T-helper 1 cell treated with Interleukin-12 subunit alpha and Interleukin-12 subunit beta and Interleukin-4 antibody, amounts not matched to agents 30 ng/mL and 1 ng/mL, for 36 hours (primary cell): ENCODE data around the gene SLC12A3. TPM values are rescaled to one million over a fixed set of nuclear protein-coding genes. Genes with fewer than 3 reads are reported as not detected.

Experiments
- intact Hi-C: fragments of 100-400 bp; cut with micrococcal nuclease; formaldehyde crosslinking; loops from one replicate; pipeline ENCODE4 v1.15.1; 2024
- total RNA-seq: library from RNA; stranded (reverse); gene quantifications from 2 replicates; pipeline ENCODE4 v1.2.3, GENCODE V29; 2022

The SLC12A3 gene
- total RNA-seq, 1 donor from 2014 or later = not detected

DNA sequence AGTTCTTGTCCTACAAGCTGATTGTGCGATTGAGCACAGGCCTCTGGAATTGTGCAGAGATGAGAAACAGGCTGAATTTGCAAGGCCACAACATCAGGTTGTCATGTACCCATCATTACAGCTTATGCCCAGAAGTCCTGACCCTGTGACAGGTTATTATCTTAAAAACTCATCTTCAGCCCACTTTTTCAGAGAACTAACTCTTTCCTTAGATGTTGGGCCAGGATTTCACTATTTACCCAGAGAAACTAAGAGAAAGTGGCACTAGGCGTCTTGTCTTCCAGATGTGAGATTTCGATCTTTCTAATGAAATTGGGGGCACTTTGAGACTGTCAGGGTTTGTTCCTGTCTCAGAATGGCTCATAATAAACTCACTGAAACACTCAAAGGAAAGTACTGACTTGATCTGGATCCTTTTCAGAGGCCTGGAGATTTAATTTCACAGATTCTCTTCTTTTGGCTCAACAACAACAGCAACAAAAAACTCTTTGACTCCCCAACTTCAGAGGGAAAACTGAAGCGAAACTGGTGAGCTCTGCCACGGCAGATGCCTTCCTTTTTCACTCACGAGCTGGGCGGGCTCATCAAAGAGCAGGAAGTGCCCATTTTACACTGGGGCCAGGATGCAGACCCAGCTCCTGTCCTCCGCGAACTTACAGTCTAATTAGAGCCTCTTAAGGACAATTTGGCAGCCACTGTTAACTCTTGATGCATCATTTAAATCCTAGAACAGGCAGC is 17.7 kb upstream of the SLC12A3 start:
- intact Hi-C loops = no loop called here

DNA sequence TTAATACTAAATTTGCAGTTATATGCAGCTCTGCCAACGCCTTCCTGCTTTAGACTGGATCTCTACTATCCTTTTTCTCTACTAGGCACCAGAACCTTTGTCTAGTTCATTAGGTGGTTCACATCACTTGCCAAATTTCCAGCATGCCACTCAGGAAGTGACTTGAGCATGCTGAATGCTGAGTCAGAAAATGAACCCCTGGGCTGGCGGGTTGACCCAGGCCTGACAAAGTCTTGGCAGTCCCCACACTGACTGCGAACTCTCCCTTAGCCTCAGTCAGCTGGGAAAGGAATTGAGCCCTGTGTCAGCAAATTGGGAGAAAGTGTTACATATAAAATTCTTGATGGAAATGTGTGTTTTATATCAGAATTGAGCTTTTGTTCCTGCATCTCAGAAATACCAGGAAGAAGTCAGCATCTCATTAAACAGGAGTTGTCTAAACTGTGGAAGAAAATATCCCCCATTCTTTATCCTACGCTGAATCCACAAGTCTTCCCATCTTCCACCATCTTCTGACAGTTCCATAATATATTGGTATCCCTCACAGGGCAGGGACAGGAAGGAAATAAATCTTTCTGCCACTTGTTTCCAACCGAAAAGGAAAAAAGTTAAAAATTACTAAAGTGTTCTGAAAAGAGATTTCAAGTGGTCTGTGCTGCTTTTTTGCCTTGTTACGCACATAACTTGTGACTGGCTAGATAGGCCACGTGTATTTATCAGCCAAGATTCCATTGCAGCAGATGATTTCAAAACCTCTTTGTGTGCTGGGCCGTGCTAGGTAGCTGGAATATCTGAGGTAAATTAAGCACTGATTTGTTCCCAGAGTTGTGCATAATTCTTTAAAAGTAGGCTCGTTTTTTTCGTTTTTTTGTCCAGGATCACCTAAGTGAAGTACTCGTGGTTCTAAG is 16.7 kb upstream of the SLC12A3 start:
- intact Hi-C loops = no loop called here

DNA sequence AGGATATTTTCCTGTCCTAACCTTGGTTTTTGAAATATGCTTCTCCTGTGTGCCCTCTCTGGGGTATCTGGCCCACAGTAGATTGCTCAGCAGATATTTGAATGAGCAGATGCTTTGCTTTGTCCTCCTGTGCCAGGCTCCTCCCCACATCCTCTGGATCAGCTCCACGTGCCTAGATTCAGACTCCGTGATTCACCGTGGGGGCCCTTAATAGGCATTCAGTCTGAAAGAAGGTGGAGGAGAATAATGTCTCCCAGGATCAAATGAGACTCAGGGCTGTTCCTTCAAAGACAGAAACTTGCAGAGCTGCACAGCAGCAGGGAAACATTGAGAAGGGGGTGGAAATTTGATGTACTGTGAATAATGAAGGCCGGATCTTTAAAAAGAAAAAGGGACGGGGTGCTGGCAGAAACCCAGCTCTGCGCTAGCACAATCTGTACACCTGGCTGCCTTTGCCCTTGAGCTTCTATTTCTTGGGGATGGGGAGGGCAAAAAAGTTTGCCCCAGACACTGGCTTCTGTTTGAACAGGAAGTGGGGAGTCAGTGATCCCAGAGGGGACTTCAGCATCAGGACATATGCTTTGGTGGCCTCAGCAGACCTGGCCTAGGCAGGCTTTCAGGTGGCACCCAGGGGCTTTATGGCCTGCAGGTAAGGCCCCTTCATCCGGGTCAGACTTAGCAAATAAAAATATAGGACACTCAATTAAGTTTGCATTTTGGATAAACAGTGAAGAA is 15.9 kb upstream of the SLC12A3 start:
- intact Hi-C loops = no loop called here

DNA sequence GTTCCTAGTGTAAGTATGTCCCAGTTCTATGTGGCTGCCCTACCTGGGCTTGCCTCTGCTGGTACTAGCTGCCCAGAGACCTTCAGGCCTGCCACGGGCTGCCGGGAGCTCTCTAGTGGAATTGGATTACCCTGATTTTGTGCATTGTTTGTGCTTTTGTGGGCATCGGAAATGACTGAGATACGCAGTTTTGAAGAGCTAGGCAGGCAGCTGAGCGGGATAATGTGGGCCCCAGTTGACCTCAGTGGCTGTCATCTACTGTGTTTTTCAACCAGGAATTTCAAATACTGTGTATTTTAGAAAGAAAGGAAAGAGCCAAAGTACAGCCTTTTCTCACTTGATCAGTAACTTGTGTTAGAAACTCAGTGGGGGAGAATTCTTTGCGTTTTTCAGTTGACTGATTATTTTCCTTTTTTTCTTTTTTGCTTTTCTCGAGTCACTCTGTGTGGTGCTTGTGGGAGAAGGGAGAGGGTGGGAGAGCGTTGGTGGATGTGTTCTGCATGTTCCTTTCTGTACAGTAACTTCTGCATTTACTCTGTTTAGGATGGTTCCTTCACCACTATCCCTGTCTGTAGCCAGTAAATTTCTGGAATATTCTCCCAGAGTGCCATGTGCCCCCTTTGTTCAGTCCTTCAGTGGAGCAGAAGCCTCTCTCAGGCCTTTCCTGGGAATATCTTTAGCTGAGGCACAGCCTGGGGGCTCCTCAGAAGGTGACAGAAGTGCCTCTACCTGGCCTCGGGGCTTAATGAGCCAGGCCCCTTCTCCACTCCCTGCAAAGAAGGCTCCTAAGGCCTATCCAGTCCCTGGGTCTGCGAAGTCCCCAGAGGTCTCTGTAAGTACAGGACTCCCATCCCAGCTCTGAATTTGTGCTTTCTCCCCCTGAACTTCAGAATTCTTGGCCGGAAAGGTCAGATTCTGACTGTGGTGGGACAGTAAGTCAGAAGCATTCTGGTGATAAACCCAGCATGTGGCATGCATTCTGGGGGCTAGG is 15.0 kb upstream of the SLC12A3 start:
- intact Hi-C loops = no loop called here

DNA sequence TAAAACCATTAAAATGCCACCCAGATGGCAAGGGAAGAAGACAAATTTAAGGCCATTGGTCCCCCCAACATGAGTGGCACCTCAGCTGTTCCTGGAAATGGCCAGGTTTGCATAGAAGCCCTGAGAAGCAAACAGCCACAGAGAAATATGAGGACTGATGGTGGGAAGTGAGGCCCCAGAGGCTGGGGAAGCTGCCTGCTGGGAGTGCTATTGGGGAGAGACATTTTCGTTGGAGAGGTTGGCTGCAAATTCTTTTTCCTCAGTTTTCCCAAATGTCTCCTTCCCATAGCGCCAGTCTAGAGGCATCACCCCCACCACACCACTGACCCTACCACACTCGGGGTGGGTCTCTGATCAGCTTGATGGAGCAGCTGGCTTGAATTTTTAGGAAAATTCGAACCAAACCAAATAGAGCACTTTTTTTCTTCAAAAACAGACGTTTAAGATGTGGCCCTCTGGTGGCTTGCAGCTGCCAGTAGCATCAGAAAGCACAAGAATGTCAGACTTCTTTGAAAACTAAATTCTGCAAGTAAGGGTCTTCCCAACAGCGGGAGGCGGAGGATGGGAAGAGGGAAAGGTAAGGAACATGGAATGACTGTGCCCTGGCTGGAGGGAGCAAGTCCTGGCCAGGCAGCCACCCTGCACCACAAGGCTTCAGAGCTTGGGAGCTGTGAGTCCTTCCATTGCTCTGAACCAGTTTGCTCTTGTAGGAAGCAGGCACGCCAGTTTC is 13.2 kb upstream of the SLC12A3 start:
- intact Hi-C loops = loop anchor here (1.0 kb wide), 1 partner anchor 275 kb away; no protein-coding TSS in a partner anchor

DNA sequence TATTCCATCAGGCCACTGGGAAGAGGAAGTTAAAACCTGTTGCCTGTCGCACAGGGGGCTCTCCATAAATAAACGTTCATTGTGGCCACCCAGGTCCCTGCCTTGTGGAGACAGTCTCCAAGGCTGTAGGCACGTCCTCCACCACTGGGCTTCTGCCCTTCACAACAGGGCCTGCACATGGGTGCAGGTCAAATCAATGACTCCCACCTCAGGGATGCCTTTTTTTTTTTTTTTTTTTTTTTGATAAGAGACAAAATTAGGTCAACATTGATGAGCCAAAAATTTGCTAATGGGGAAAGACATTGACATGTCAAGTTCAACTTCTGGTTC is 12.6 kb upstream of the SLC12A3 start:
- intact Hi-C loops = loop anchor here (1.0 kb wide), 1 partner anchor 275 kb away; no protein-coding TSS in a partner anchor

DNA sequence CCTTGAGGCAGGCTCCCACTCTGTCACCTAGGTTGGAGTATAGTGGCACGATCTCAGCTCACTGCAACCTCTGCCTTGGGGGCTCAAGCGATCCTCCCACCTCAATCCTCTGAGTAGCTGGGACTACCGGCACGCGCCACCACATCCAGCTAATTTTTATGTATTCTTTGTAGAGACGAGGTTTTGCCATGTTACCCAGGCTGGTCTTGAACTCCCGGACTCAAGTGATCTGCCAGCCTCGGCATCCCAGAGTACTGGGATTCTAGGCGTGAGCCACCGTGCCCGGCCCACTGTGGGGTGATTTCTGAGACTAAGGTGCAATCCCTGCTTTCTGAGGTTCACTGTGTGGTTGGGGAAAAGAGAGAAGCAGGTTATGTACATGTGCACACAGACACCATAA is 12.0 kb upstream of the SLC12A3 start:
- intact Hi-C loops = loop anchor here (1.0 kb wide), 1 partner anchor 276 kb away; no protein-coding TSS in a partner anchor

DNA sequence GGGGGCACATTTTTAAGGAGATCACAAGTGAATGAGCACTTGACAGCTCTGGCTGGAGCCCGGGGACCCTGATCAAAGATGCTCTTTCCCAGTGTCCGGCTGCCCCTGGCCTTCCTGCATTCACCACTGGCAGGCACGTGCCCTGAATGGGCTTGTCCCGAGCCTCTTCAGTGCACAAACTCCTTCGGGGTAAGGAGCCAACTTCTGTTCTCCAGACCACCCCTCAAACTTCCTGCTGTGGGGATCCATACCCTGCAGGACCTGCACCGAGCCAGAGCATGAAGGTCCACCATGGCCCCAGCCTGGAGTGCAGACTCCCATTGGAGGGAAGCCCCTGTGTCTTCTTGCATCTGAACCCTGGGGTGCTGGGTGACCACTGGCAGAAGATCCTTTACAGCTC is 9.8 kb upstream of the SLC12A3 start:
- intact Hi-C loops = no loop called here

DNA sequence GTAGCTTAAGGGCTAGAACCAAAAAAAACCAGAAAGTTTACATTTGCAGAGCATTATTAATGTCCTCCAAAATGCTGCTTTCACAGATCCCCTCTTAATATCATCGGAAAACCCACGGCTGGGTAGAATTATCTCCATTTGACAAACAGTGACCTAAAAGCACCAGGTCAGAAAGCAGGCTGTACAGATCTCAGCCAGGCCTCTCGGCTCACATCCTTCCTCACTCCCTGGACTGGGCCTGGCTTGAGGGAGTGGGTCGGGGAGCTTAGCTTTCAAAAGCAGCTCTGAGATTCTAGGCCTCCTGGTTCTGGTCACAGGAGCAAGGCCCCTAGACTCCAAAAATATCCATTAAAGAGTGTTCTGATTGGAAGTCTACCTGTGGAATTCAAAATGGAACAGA is 9.1 kb upstream of the SLC12A3 start:
- intact Hi-C loops = no loop called here

DNA sequence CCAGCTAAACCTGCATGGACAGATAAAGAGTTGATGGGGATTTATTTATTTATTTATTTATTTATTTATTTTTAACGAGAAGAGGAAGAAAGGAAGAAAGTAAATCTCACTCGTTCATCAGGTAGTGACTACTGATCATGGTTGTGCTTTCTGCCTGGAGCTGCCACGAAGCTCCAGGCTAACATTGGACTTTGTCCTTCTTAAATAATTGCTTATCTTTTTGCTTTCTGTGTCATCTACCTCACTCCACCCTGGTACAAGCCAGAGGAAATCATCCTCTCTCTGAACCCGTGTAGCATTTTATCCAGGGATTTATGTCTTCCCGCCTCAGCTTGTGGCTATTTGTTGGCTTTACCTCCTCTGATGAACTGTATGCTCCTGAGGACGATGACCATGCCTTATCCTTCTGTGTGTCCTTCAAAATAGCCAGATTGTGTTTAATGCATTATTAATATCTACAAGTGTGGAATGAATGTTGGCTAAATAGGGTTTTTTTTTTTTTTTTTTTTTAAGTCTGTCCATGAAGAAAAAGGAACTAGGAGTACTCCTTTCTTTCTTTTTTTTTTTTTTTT is 8.0 kb upstream of the SLC12A3 start:
- intact Hi-C loops = no loop called here

DNA sequence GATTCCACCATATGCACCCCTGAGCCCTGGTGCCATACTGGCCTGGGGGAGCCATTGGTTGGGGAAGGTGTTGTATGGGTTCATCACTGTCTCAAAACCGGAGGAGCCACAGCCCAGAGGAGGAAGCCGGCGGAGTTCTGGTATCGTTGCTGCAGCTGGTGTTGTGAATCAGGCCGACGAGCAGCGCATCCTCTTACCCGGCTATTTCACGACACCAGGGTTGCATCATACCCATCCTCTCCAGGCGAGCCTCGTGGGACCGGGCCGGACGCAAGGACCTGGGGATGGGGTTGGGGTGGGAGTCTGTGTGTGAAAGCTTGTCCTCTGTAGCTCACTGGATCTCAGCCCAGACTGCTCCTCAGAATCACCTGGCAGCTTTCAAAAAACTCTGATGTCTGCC is 6.6 kb upstream of the SLC12A3 start:
- intact Hi-C loops = no loop called here

DNA sequence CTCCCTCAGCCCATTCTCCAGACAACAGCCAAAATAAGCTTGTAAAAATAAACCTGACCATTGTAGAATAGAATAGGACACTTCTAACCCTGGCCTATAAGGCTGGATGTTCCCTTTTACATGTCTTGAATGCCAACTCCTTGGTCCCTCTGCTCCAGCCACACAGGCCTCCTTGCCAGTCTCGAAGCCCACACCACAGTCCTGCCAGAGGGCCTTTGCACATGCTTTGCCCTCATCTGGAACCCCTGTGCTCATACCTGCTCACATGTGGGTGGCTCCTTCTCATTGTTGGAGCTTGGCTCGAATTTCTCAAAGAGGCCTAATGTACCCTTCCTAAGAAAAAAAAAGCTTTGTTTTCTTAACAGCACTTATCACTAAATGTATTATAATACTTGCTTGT is 5.4 kb upstream of the SLC12A3 start:
- intact Hi-C loops = loop anchor here (10.0 kb wide), 1 partner anchor 185 kb away; no protein-coding TSS in a partner anchor

DNA sequence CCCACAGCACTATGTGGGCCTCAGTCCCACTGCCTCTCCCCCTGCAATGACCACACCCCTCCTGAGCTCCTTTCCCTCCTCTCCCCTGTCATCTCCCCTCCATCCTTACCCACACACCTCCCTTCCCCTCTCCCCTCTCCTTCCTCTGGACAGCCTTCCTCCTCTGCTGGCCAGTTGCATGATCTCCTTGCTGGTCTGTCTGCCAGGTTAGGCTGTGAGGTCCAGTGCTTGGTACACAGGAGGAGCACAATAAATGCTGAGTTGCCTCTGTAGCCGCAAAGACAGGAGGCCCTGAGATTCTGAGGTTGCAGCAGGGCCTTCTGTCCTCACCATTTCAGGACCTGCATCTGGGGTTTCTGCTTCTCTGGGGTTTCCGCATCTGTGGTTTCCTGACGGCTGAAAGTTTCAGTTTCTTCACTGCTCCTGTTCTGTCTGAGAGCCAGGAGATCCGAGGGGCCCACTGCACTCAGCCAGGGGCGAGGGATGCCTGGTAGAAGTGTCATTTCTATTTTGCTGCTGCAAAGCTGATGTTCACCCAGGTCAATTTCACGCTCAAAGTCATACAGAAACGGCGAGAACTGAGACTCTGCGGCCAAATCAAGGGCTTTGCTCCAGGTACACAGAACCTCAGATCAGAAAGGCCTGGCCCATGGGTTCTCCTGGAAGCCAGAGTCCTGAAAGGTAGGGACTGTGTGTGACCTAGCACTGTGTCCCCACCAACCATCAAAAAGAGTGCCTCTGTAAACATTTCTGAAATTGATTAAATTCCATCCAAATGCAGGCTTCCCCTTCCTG is 4.6 kb upstream of the SLC12A3 start:
- intact Hi-C loops = loop anchor here (10.0 kb wide), 1 partner anchor 184 kb away; no protein-coding TSS in a partner anchor

DNA sequence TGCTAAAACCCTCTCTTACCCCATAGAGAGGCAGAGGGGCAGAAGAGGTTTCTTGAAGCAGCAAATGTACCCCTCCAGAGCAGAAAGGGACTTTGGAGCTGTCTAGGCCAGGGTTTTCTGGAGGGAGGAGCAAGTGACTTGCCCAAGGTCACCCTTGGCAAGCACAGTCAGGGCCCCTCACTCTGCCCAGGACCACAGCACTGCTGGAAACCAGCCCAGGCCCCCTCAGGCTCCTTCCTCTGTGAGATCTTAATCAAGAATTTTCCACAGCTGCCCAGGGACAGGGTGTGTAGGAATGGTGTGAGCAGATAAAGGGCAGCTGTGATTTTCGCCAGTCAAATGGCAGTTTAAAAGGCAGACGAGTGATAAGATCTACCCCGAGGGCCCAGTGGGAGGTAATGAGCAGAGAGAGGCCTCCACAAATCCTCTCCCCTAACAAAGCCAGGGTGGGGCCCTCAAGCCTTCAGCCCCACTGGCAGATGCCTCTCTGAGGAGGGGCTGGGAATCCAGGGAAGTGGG is 3.9 kb upstream of the SLC12A3 start:
- intact Hi-C loops = loop anchor here (10.0 kb wide), 1 partner anchor 184 kb away; no protein-coding TSS in a partner anchor

DNA sequence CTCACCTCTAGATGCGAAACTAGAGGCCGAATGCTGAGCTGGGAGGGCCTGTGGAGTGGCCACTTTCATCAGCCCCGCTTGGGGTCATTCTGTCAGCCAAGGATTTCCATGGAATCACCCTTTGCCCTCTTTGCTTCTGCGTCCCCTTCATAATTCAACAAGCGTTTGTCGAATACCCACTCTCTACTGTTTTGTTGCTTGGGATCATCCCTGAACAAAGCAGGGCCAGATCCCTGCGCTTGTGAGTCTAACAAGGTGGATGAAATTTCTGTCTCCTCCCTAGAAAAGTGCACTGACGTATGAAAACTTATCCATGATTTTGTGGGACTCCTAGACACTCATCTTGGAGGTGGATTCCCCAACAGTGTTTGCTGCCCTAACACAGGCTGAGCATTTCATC is 3.3 kb upstream of the SLC12A3 start:
- intact Hi-C loops = loop anchor here (10.0 kb wide), 1 partner anchor 183 kb away; no protein-coding TSS in a partner anchor

DNA sequence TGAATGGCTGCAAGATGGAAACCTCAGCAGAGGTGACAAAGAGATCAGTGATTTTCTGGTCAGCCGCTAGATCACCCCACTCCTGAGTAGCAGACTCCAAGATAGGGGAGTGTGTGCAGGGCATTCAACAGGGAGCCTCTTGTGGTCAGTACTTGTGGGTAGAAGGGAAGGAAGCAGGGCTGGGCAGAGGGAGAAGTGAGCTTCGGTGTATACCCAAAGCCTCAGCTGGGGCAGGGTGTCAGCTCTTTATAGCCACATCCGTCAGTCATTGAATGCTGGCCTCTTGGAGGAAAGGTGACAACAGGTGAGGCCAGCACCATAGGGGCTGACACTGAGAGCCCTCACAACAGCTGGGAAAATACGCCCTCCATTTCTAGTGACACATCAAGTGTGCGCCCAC is 2.2 kb upstream of the SLC12A3 start:
- intact Hi-C loops = loop anchor here (10.0 kb wide), 1 partner anchor 182 kb away; no protein-coding TSS in a partner anchor

DNA sequence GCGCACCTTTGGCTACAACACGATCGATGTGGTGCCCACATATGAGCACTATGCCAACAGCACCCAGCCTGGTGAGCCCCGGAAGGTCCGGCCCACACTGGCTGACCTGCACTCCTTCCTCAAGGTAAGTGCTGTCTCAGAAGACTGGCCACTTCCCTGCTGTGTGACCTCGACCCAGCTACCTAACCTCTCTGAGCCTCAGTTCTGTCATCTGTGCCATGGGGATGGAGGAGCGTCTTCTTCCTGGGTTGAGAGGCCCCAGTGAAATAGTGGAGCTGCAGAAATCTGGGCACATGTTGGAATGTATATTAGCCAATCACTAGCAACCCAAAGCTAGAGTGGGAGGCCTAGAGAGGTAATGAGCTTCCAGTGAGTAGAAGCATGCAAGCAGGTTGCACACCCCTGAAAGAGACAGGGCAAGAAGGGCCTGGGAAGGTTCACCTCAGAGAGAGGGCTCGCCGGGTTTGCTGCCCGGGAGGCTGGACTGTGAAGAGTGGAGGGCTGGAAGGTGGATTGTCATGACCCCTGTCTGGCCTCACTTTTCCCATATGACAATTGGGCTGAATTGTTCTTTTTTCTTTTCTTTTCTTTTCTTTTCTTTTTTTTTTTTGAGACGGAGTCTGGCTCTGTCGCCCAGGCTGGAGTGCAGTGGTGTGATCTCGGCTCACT is 521 bp downstream of the SLC12A3 start:
- intact Hi-C loops = loop anchor here (2.0 to 10.0 kb wide), 4 partner anchors 73 to 303 kb away; no protein-coding TSS in a partner anchor
